Measurements from ENCODE around the gene KDM4B. TPM values are rescaled to one million over a fixed set of nuclear protein-coding genes. Genes with fewer than 3 reads are reported as not detected.

KDM4B gene
- total and polyA plus RNA-seq, 9 of the 15 experiments (the other 6 are each of a cell fraction or from before 2014, with no cell fraction given), result 0.21 to 29.9 (median 7.3) TPM

- ATAC-seq, result no peak
These were observed 35.4 kb upstream of the KDM4B start for GRCh38 chr19:4933528-4933927.

DNA sequence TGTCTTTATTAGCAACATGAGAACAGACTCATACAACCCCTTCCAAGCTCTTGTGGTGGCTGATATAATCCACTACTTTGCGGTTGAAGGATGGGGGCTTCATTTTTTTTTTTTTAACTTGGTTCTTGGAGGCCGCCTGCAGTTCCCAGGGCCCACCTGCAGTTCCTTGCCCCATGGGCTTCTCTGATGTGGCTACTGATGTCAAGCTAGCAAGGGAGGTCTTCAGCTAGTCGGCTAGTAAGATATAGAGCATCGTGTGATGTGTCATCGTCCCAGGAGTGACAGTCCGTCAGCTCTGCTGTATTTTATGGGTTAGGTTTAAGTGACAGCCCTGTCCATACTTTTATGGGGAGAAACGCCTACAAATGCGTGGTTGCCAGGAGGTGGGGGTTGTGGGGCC, 33.5 kb upstream of the KDM4B start:
- Histone ChIP-seq H3K27ac (ENCODE audit: extremely low read depth, low read depth, low read length) (no peak overlapping the region), H3K4me3 (no peak overlapping the region), H3K9ac (ENCODE audit: insufficient read depth in 1 of 2, low read depth in 2 of 2, low read length in 2 of 2) (no peak overlapping the region), H3K79me2 (ENCODE audit: control insufficient read depth, insufficient read depth, low read length) (peaks cover 3% of the 10 kb centered on the region; the same call in 2 of the 3 replicates), H3K36me3 (ENCODE audit: control insufficient read depth, insufficient read depth, low read length) (peaks cover 84% of the 10 kb centered on the region; the same call in 2 of the 3 replicates), H3K9me3 (replicated peaks; ENCODE audit: control insufficient read depth, insufficient read depth, low read depth, low read length) (no peaks in the 10 kb centered on the region), H2AFZ (ENCODE audit: low read depth, low read length) (no peak overlapping the region), H3K4me2 (ENCODE audit: insufficient read depth, low read length) (no peak overlapping the region), H4K20me1 (replicated peaks; ENCODE audit: control insufficient read depth, insufficient read depth, low read length) (no peaks in the 10 kb centered on the region), H3K9me1 (ENCODE audit: control insufficient read depth, insufficient read depth, low read length) (no peaks in the 10 kb centered on the region), H3K4me1 (replicated peaks in 1 of 2; ENCODE audit: control insufficient read depth in 2 of 2, insufficient read depth in 2 of 2, low read length in 2 of 2) (peaks cover 0 to 8% of the 10 kb centered on the region in 2 experiments; a peak in 3 of 5 replicates), H3K27me3 (ENCODE audit: control insufficient read depth in 2 of 2, insufficient read depth in 2 of 2, low read length in 2 of 2) (no peaks in the 10 kb centered on the region)
- no TSS peak for BruUV-seq (replicated peaks)
- CTCF ChIA-PET (ENCODE audit: low intra/inter-chr PET ratio), result no interaction called here
- in situ Hi-C loops (cut with MboI) (no loop called here), intact Hi-C loops (cut with micrococcal nuclease) (no loop called here)
- no peak for FAIRE-seq
- DNase-seq (ENCODE audit: extremely low read depth in 1 of 4, low spot score in 3 of 4), result no peak
- no peak for ATAC-seq
- POLR2A ChIA-PET, result no interaction called here
- 90% methylated on average over 8 of the region's 8 CpGs for WGBS (ENCODE audit: insufficient coverage, low coverage, missing lambda C conversion rate)
- TF ChIP-seq ASH1L (IDR thresholded peaks at IDR 0.05; ENCODE audit: borderline replicate concordance, low read depth, partially characterized antibody) (no peak), SMAD3 (CRISPR knock-in tag; conservative IDR thresholded peaks at IDR 0.05) (no peak), PTTG1 (tag; IDR thresholded peaks at IDR 0.05; ENCODE audit: low read depth) (no peak), TEAD4 (IDR thresholded peaks at IDR 0.05; ENCODE audit: low read length) (no peak), TEAD4 (CRISPR knock-in tag; IDR thresholded peaks at IDR 0.05; ENCODE audit: borderline replicate concordance) (no peak), NR2F6 (CRISPR knock-in tag; IDR thresholded peaks at IDR 0.05) (no peak), ZNF76 (CRISPR knock-in tag; IDR thresholded peaks at IDR 0.05; ENCODE audit: borderline replicate concordance) (no peak), DIDO1 (tag; IDR thresholded peaks at IDR 0.05; ENCODE audit: low read depth) (no peak), SP1 (CRISPR knock-in tag; IDR thresholded peaks at IDR 0.05) (no peak)
- TF ChIP-seq, protein P1, sequence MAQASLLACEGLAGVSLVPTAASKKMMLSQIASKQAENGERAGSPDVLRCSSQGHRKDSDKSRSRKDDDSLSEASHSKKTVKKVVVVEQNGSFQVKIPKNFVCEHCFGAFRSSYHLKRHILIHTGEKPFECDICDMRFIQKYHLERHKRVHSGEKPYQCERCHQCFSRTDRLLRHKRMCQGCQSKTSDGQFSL (CRISPR knock-in tag; IDR thresholded peaks at IDR 0.05), result no peak
- TF ChIP-seq, protein P1 (tag; IDR thresholded peaks at IDR 0.05), result no peak

More at GRCh38 chr19:4933528-4933927, 35.4 kb upstream of the KDM4B start:
- no peak for FAIRE-seq
- H3K9me1 ChIP-seq (ENCODE audit: control insufficient read depth, insufficient read depth, low read length), result no peaks in the 10 kb centered on the region
- H3K36me3 ChIP-seq (ENCODE audit: control insufficient read depth, insufficient read depth, low read length), result peaks cover 92% of the 10 kb centered on the region; the same call in 2 of the 3 replicates
- peaks cover 0 to 12% of the 10 kb centered on the region in 2 experiments; a peak in 3 of 5 replicates for H3K4me1 ChIP-seq (replicated peaks in 1 of 2; ENCODE audit: control insufficient read depth in 2 of 2, insufficient read depth in 2 of 2, low read length in 2 of 2)
- BruUV-seq (replicated peaks), result no TSS peak
- no peak overlapping the region for H3K9ac ChIP-seq (ENCODE audit: insufficient read depth in 1 of 2, low read depth in 2 of 2, low read length in 2 of 2)
- H4K20me1 ChIP-seq (replicated peaks; ENCODE audit: control insufficient read depth, insufficient read depth, low read length), result no peaks in the 10 kb centered on the region
- CTCF ChIA-PET (ENCODE audit: low intra/inter-chr PET ratio), result no interaction called here
- H3K4me3 ChIP-seq, result no peak overlapping the region
- H3K27ac ChIP-seq (ENCODE audit: extremely low read depth, low read depth, low read length), result no peak overlapping the region
- POLR2A ChIA-PET, result interaction anchor here (0.5 to 0.6 kb wide), 2 partner anchors 11 to 366 kb away, joined by 3 read pairs; no protein-coding TSS in a partner anchor
- no peaks in the 10 kb centered on the region for H3K27me3 ChIP-seq (ENCODE audit: control insufficient read depth in 2 of 2, insufficient read depth in 2 of 2, low read length in 2 of 2)
- no peak for DNase-seq (ENCODE audit: extremely low read depth in 1 of 4, low spot score in 3 of 4)
- no peak overlapping the region for H2AFZ ChIP-seq (ENCODE audit: low read depth, low read length)
- 75% methylated on average over 7 of the region's 7 CpGs for WGBS (ENCODE audit: insufficient coverage, low coverage, missing lambda C conversion rate)
- H3K4me2 ChIP-seq (ENCODE audit: insufficient read depth, low read length), result no peak overlapping the region
- no peaks in the 10 kb centered on the region for H3K9me3 ChIP-seq (replicated peaks; ENCODE audit: control insufficient read depth, insufficient read depth, low read depth, low read length)
- TF ChIP-seq ZC3H8 (IDR thresholded peaks at IDR 0.05), result no peak
- peak; percentile 72 for TF ChIP-seq SPI1 (IDR thresholded peaks at IDR 0.05; ENCODE audit: borderline replicate concordance, low read depth, low read length)
- H3K79me2 ChIP-seq (ENCODE audit: control insufficient read depth, insufficient read depth, low read length), result peaks cover 5% of the 10 kb centered on the region; the same call in 2 of the 3 replicates
- in situ Hi-C loops (cut with MboI) (no loop called here), intact Hi-C loops (cut with micrococcal nuclease) (no loop called here)
